ENCODE measurements around the gene PPARGC1A. TPM values are rescaled to one million over a fixed set of nuclear protein-coding genes. Genes with fewer than 3 reads are reported as not detected.

Gene PPARGC1A
- total RNA-seq, 3 donors from 2014 or later = 4.0 to 7.9 (median 6.1) TPM

DNA sequence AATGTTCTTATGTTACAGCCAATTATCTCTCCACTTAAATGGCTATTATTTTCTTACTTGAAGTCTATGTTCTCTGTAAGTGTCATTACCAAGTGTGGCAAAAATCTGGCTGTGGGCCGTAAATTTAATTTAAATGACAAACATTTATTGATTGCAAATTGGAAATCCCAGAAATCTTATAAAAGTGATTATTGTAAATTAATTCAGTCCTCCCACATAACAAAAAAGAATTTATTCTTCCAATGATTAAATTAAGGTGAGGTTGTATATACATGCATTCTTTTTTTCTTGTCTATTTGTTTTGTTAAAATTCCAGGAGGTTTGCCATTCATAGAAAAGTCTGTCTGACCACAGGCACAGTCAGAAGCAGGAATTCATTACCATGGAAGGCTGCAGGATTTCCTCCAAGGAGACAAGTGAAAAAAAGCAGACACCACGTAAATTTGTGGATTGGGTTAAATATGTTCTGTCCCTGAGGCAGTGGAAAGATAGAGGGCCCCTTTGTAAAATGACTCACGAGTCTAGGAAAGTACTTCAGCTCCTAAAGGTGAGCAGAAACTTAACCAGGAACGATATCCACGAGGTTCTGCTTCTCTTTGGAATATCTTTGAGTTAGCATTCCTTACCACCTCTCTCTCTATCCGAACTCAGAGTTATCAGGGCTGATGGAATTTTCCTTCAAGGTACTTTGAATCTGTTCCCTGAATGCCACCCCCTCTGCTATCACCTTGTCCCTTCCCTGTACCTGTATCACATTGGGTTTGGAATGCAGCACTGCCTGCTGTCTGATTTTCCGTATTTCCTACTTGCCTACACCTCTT, 10.7 kb downstream of the PPARGC1A start:
- intact Hi-C loops (cut with DNase I; ENCODE audit: low total_unique reads) = no loop called here
- TF ChIP-seq POLR2AphosphoS5 (IDR thresholded peaks at IDR 0.05) = no peak
- TF ChIP-seq POLR2A (IDR thresholded peaks at IDR 0.05) = no peak
- TF ChIP-seq, protein P1, sequence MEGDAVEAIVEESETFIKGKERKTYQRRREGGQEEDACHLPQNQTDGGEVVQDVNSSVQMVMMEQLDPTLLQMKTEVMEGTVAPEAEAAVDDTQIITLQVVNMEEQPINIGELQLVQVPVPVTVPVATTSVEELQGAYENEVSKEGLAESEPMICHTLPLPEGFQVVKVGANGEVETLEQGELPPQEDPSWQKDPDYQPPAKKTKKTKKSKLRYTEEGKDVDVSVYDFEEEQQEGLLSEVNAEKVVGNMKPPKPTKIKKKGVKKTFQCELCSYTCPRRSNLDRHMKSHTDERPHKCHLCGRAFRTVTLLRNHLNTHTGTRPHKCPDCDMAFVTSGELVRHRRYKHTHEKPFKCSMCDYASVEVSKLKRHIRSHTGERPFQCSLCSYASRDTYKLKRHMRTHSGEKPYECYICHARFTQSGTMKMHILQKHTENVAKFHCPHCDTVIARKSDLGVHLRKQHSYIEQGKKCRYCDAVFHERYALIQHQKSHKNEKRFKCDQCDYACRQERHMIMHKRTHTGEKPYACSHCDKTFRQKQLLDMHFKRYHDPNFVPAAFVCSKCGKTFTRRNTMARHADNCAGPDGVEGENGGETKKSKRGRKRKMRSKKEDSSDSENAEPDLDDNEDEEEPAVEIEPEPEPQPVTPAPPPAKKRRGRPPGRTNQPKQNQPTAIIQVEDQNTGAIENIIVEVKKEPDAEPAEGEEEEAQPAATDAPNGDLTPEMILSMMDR (IDR thresholded peaks at IDR 0.05) = no peak
- H3K27me3 ChIP-seq = no peaks in the 10 kb centered on the region
- no peak for DNase-seq (ENCODE audit: low spot score in 2 of 2)
- no peaks in the 10 kb centered on the region for H3K36me3 ChIP-seq
- no peaks in the 10 kb centered on the region for H3K4me1 ChIP-seq
- no peak overlapping the region for H3K4me3 ChIP-seq
- no peak overlapping the region for H3K27ac ChIP-seq
- no peaks in the 10 kb centered on the region for H3K9me3 ChIP-seq

DNA sequence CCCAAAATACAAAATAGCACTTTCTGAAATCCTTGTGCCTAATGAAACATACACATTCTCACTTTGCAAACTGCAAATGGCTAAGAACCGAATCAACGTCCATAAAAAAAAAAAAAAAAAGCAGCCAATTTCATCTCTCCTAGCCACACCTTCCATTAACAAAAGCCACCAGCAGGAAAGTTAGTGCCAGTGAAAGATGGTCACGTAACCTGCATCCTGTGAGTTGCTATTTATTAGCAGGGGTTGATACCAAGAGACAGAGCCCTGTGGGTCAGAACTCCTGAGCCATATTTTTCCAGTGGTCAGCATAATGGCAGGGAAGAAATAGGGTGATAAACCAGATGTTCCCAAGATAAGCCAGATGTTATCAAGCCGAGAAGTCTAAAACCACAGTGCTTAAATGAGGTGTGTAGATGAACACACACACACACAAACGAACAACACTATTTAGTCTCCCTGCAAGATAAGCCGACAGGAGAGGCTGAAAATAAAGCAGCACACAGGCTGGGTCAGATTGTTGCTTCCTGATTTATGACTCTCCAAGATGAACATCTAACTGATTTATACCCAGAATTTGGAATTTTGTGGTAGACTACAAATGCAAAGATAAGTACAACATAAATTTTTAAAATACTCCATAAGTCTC, 11.5 kb downstream of the PPARGC1A start:
- Histone ChIP-seq H3K4me3 (no peak overlapping the region), H3K36me3 (no peaks in the 10 kb centered on the region), H3K27me3 (no peaks in the 10 kb centered on the region), H3K27ac (no peak overlapping the region), H3K4me1 (no peaks in the 10 kb centered on the region), H3K9me3 (no peaks in the 10 kb centered on the region)
- no peak for DNase-seq (ENCODE audit: low spot score in 2 of 2)
- TF ChIP-seq, protein P1 (IDR thresholded peaks at IDR 0.05) = no peak
- TF ChIP-seq POLR2A (IDR thresholded peaks at IDR 0.05) = no peak
- TF ChIP-seq POLR2AphosphoS5 (IDR thresholded peaks at IDR 0.05) = no peak
- intact Hi-C loops (cut with DNase I; ENCODE audit: low total_unique reads) = no loop called here

DNA sequence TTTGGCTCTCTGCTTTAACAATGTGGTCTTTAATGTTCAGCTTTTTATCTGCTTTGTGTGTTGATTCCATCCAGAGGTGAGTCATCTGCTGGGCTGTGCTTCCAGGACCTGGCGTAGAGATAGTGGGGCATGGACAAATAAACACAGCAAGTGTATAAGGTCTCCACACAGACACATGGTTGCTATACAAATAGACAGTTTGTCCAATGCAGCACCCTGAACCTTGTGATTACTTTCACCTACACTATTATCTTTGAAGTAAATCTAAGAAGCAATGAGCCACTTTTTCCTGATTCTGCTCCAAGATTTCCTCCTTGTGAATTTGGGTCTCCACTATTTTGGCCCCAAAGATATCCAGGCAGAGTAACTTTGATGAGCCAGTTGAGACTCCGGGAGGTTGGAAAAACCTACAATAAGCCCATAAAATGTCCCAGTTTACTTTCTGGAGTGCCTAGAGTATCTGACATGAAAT, 12.1 kb downstream of the PPARGC1A start:
- intact Hi-C loops (cut with DNase I; ENCODE audit: low total_unique reads) = no loop called here
- H3K27ac ChIP-seq = no peak overlapping the region
- H3K9me3 ChIP-seq = no peaks in the 10 kb centered on the region
- no peaks in the 10 kb centered on the region for H3K4me1 ChIP-seq
- no peaks in the 10 kb centered on the region for H3K36me3 ChIP-seq
- TF ChIP-seq POLR2A (IDR thresholded peaks at IDR 0.05) = no peak
- TF ChIP-seq, protein P1 (IDR thresholded peaks at IDR 0.05) = no peak
- TF ChIP-seq POLR2AphosphoS5 (IDR thresholded peaks at IDR 0.05) = no peak
- DNase-seq (ENCODE audit: low spot score in 2 of 2) = no peak
- H3K4me3 ChIP-seq = no peak overlapping the region
- H3K27me3 ChIP-seq = no peaks in the 10 kb centered on the region

DNA sequence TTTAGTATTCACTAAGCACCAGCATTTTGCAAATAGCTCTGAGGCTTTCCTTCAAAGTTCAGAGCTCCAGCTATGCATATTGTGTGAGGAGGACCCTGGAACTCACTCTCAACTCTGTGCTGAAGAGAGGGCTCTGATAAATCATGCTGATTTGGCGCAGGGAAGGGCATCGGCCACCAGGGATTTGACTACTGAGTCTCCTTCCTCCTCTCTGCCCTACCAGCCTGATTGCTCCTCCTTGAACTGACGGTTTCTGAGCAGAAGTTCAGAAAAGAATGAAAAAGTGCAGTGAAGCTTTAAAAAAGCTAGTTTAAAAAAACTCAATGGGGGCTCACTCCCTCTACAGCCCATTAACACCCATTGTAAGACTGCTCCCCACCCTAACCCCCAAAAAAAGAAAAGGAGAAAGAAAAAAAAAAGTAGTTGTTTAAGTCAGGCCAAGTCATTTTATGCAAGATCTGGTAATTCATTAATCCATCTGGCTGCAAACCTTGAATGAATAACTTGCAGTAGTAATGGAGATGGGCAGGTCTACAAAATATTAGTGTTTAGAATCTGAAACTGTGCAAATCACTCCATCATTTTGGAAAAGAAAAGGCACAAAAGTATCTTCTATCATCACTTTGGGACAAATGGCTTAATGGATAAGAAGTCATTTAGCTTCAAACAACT, 13.3 kb downstream of the PPARGC1A start:
- no peaks in the 10 kb centered on the region for H3K36me3 ChIP-seq
- intact Hi-C loops (cut with DNase I; ENCODE audit: low total_unique reads) = no loop called here
- no peaks in the 10 kb centered on the region for H3K27me3 ChIP-seq
- H3K9me3 ChIP-seq = no peaks in the 10 kb centered on the region
- H3K27ac ChIP-seq = no peak overlapping the region
- DNase-seq (ENCODE audit: low spot score in 2 of 2) = no peak
- no peak overlapping the region for H3K4me3 ChIP-seq
- TF ChIP-seq, protein P1 (IDR thresholded peaks at IDR 0.05) = no peak
- TF ChIP-seq POLR2AphosphoS5 (IDR thresholded peaks at IDR 0.05) = no peak
- TF ChIP-seq POLR2A (IDR thresholded peaks at IDR 0.05) = no peak
- no peaks in the 10 kb centered on the region for H3K4me1 ChIP-seq
